Esophagus (tissue), 2 donors: ENCODE results near the gene NDUFS5. TPM values are rescaled to one million over a fixed set of nuclear protein-coding genes. Genes with fewer than 3 reads are reported as not detected.
"Not testable (repeated sequence)": the region's sequence is repeated elsewhere in the genome, so short reads cannot be mapped to it uniquely, and the experiment has no call there.

ENCODE experiments used
- H3K27ac ChIP-seq, 2 donors: one replicate each; pipeline ENCODE4 v1.5.1; 2013; ENCODE audit warnings: low read depth in 2 of 2, mild to moderate bottlenecking in 2 of 2, inconsistent platforms in 1 of 2, low read length in 1 of 2, moderate library complexity in 1 of 2
- H3K27me3 ChIP-seq, 2 donors: one replicate each; pipeline ENCODE4 v1.6.1; 2013; ENCODE audit warnings: low read length in 2 of 2, control low read depth in 1 of 2, mild to moderate bottlenecking in 1 of 2; ENCODE audit not compliant: insufficient read depth in 2 of 2, control insufficient read depth in 1 of 2
- H3K36me3 ChIP-seq, 2 donors: one replicate each; pipeline ENCODE4 v1.6.1; 2013; ENCODE audit warnings: low read length in 1 of 2; ENCODE audit not compliant: control insufficient read depth in 2 of 2, insufficient read depth in 2 of 2
- H3K4me1 ChIP-seq, 2 donors: one replicate each; pipeline ENCODE4 v1.6.1; 2013; ENCODE audit warnings: low read length in 1 of 2; ENCODE audit not compliant: control insufficient read depth in 2 of 2, insufficient read depth in 2 of 2
- H3K4me3 ChIP-seq, 2 donors: one replicate each; pipeline ENCODE4 v1.5.1; 2013; ENCODE audit warnings: low read length in 2 of 2, mild to moderate bottlenecking in 2 of 2, low read depth in 1 of 2, moderate library complexity in 1 of 2
- H3K9me3 ChIP-seq, 2 donors: one replicate each; pipeline ENCODE4 v1.6.1; 2013; ENCODE audit warnings: mild to moderate bottlenecking in 2 of 2, low read depth in 1 of 2, low read length in 1 of 2, moderate library complexity in 1 of 2; ENCODE audit not compliant: control insufficient read depth in 2 of 2, insufficient read depth in 1 of 2
- WGBS, 2 donors: extraction: QIAGEN DNeasy Blood & Tissue Kit; methylation state at CpG; one replicate each; pipeline ENCODE4 v1.1.7; 2013; 5-methylcytosine and 5-hydroxymethylcytosine counted together
- polyA plus RNA-seq, 2 donors: library from polyadenylated mRNA; stranded (reverse); fragments of 200-250 nt; gene quantifications; one replicate each; pipeline ENCODE4 v1.2.3, GENCODE V29; 2013
- donor health status: healthy with polysubstance abuse.
- donor health status: Bipolar disorder and iron deficiency.

The NDUFS5 gene
- polyA plus RNA-seq, 2 donors = 545 to 814 TPM

GRCh38 chr1:39051956-39052355 is 25.8 kb downstream of the NDUFS5 start:
- no peak overlapping the region for H3K4me3 ChIP-seq
- H3K27ac ChIP-seq = no peak overlapping the region
- no peaks in the 10 kb centered on the region for H3K4me1 ChIP-seq
- no peaks in the 10 kb centered on the region for H3K36me3 ChIP-seq
- whole genome bisulfite sequencing, 2 donors = 90% methylated on average over 4 of the region's 4 CpGs
- H3K9me3 ChIP-seq = no peaks in the 10 kb centered on the region
- H3K27me3 ChIP-seq = no peaks in the 10 kb centered on the region

- WGBS, 2 donors = 89 to 94% methylated on average over 8 of the region's 8 CpGs
- not testable (repeated sequence) for H3K27ac ChIP-seq, H3K36me3 ChIP-seq, H3K27me3 ChIP-seq, H3K9me3 ChIP-seq, H3K4me1 ChIP-seq, H3K4me3 ChIP-seq
These were observed 29.1 kb downstream of the NDUFS5 start for GRCh38 chr1:39055213-39055710.

GRCh38 chr1:39061516-39061915 is 35.4 kb downstream of the NDUFS5 start:
- not testable (repeated sequence) for H3K4me1 ChIP-seq, H3K4me3 ChIP-seq, H3K27ac ChIP-seq, H3K27me3 ChIP-seq, H3K9me3 ChIP-seq, H3K36me3 ChIP-seq
- WGBS, 2 donors = 99% methylated on average over 7 of the region's 7 CpGs

- WGBS, 2 donors = 73 to 77% methylated on average over 4 of the region's 4 CpGs
- Histone ChIP-seq H3K4me1 (no peaks in the 10 kb centered on the region), H3K27me3 (no peaks in the 10 kb centered on the region), H3K9me3 (no peaks in the 10 kb centered on the region), H3K27ac (no peak overlapping the region), H3K4me3 (no peak overlapping the region), H3K36me3 (no peaks in the 10 kb centered on the region)
These were observed 35.8 kb downstream of the NDUFS5 start for GRCh38 chr1:39061951-39062350.

GRCh38 chr1:39063191-39063590 is 37.0 kb downstream of the NDUFS5 start:
- no peaks in the 10 kb centered on the region for H3K36me3 ChIP-seq
- no peaks in the 10 kb centered on the region for H3K27me3 ChIP-seq
- H3K9me3 ChIP-seq = no peaks in the 10 kb centered on the region
- H3K4me3 ChIP-seq = no peak overlapping the region
- no peaks in the 10 kb centered on the region for H3K4me1 ChIP-seq
- WGBS, 2 donors = 74% methylated on average over 7 of the region's 7 CpGs
- H3K27ac ChIP-seq = no peak overlapping the region

GRCh38 chr1:39063775-39064174 is 37.6 kb downstream of the NDUFS5 start:
- WGBS, 2 donors = 59 to 69% methylated on average over 6 of the region's 6 CpGs
- Histone ChIP-seq H3K27ac (no peak overlapping the region), H3K36me3 (no peaks in the 10 kb centered on the region)

GRCh38 chr1:39065542-39065941 is 39.4 kb downstream of the NDUFS5 start:
- H3K36me3 ChIP-seq = no peaks in the 10 kb centered on the region
- no peaks in the 10 kb centered on the region for H3K9me3 ChIP-seq
- H3K4me3 ChIP-seq = no peak overlapping the region
- no peaks in the 10 kb centered on the region for H3K4me1 ChIP-seq
- H3K27me3 ChIP-seq = no peaks in the 10 kb centered on the region
- H3K27ac ChIP-seq = no peak overlapping the region
- WGBS, 2 donors = 40 to 41% methylated on average over 3 of the region's 3 CpGs

More at GRCh38 chr1:39063775-39064174, 37.6 kb downstream of the NDUFS5 start:
- no peaks in the 10 kb centered on the region for H3K27me3 ChIP-seq
- H3K9me3 ChIP-seq = no peaks in the 10 kb centered on the region
- no peak overlapping the region for H3K4me3 ChIP-seq
- H3K4me1 ChIP-seq = no peaks in the 10 kb centered on the region

- H3K27me3 ChIP-seq, H3K9me3 ChIP-seq, H3K4me3 ChIP-seq, H3K27ac ChIP-seq, H3K4me1 ChIP-seq, H3K36me3 ChIP-seq: not testable (repeated sequence)
- WGBS, 2 donors = 96 to 97% methylated on average over 7 of the region's 7 CpGs
These were observed 42.1 kb downstream of the NDUFS5 start for GRCh38 chr1:39068227-39068626.

GRCh38 chr1:39071557-39071956 is 45.4 kb downstream of the NDUFS5 start:
- not testable (repeated sequence) for H3K9me3 ChIP-seq, H3K4me1 ChIP-seq, H3K27ac ChIP-seq, H3K36me3 ChIP-seq, H3K4me3 ChIP-seq, H3K27me3 ChIP-seq

GRCh38 chr1:39076127-39076798 is 50.1 kb downstream of the NDUFS5 start:
- H3K27me3 ChIP-seq = no peaks in the 10 kb centered on the region
- WGBS, 2 donors = 38 to 46% methylated on average over 13 of the region's 13 CpGs
- H3K9me3 ChIP-seq = no peaks in the 10 kb centered on the region
- peaks cover 0 to 5% of the 10 kb centered on the region in 2 donors for H3K4me1 ChIP-seq
- H3K27ac ChIP-seq = no peak overlapping the region
- H3K36me3 ChIP-seq = no peaks in the 10 kb centered on the region
- no peak overlapping the region for H3K4me3 ChIP-seq
